GM12878 (cell line): ENCODE data around the gene ZFP36. TPM values are rescaled to one million over a fixed set of nuclear protein-coding genes. Genes with fewer than 3 reads are reported as not detected.

Experiments used
- CEBPB ChIP-seq, 2 experiments: fragments of 150-350 bp in 1 of 2; IDR thresholded peaks; 2 replicates each; pipeline ENCODE4 v1.6.1; 2012 to 2014; ENCODE audit warnings: low read depth in 2 of 2, low read length in 2 of 2, borderline replicate concordance in 1 of 2, inconsistent platforms in 1 of 2
- CHD1 ChIP-seq: IDR thresholded peaks from 2 replicates; pipeline ENCODE4 v1.6.1; 2012; ENCODE audit warnings: low read depth, low read length, improper control_type of control experiment
- E2F8 ChIP-seq: fragments of 450-650 bp; IDR thresholded peaks from 2 replicates; pipeline ENCODE4 v1.6.1; 2018; ENCODE audit warnings: mild to moderate bottlenecking, low read depth, moderate library complexity; ENCODE audit not compliant: partially characterized antibody
- IKZF1 ChIP-seq: fragments of 450-650 bp; conservative IDR thresholded peaks from 2 replicates; pipeline ENCODE4 v1.6.1; 2017; ENCODE audit warnings: antibody characterized with exemption, mild to moderate bottlenecking
- LARP7 ChIP-seq: fragments of 450-650 bp; IDR thresholded peaks from 2 replicates; pipeline ENCODE4 v1.6.1; 2017; ENCODE audit warnings: mild to moderate bottlenecking
- MEF2B ChIP-seq: fragments of 450-650 bp; IDR thresholded peaks from 2 replicates; pipeline ENCODE4 v1.6.1; 2018; ENCODE audit warnings: mild to moderate bottlenecking, moderate library complexity; ENCODE audit not compliant: partially characterized antibody, poor library complexity, severe bottlenecking
- NFYA ChIP-seq: IDR thresholded peaks from 2 replicates; pipeline ENCODE4 v1.6.1; 2011; ENCODE audit warnings: low read depth, mild to moderate bottlenecking, low read length, improper control_type of control experiment, borderline replicate concordance
- NFYB ChIP-seq: IDR thresholded peaks from 2 replicates; pipeline ENCODE4 v1.6.1; 2011; ENCODE audit warnings: low read depth, mild to moderate bottlenecking, low read length, improper control_type of control experiment, moderate library complexity; ENCODE audit not compliant: insufficient read depth
- NR2F1 ChIP-seq: fragments of 450-650 bp; conservative IDR thresholded peaks from 2 replicates; pipeline ENCODE4 v1.6.1; 2017; ENCODE audit warnings: mild to moderate bottlenecking
- PAX5 ChIP-seq: IDR thresholded peaks from 2 replicates; pipeline ENCODE4 v1.6.1; 2011; ENCODE audit warnings: low read depth, low read length, borderline replicate concordance
- POLR2A ChIP-seq: IDR thresholded peaks from 2 replicates; pipeline ENCODE4 v1.6.1; 2011; ENCODE audit warnings: low read depth, mild to moderate bottlenecking, low read length
- SIX5 ChIP-seq: IDR thresholded peaks from 2 replicates; pipeline ENCODE4 v1.6.1; 2011; ENCODE audit warnings: mild to moderate bottlenecking, low read depth, low read length, moderate library complexity; ENCODE audit not compliant: severe bottlenecking
- SMAD1 ChIP-seq: fragments of 450-650 bp; IDR thresholded peaks from 2 replicates; pipeline ENCODE4 v1.6.1; 2018; ENCODE audit warnings: mild to moderate bottlenecking, low read depth; ENCODE audit not compliant: partially characterized antibody
- SPI1 ChIP-seq: IDR thresholded peaks from 2 replicates; pipeline ENCODE4 v1.6.1; 2011; ENCODE audit warnings: low read depth, mild to moderate bottlenecking, low read length, moderate library complexity, borderline replicate concordance; ENCODE audit not compliant: insufficient read depth
- SREBF2 ChIP-seq: IDR thresholded peaks from 2 replicates; pipeline ENCODE4 v1.6.1; 2012; ENCODE audit warnings: mild to moderate bottlenecking, low read length
- TARDBP ChIP-seq: IDR thresholded peaks from 2 replicates; pipeline ENCODE4 v1.6.1; 2016; ENCODE audit warnings: borderline replicate concordance
- ZNF24 ChIP-seq: fragments of 450-650 bp; IDR thresholded peaks from 2 replicates; pipeline ENCODE4 v1.6.1; 2017; ENCODE audit warnings: antibody characterized with exemption, mild to moderate bottlenecking
- polyA plus RNA-seq, 11 experiments: library from polyadenylated mRNA; depleted of rRNA in 4 of 11; unstranded in 6 of 11; stranded (reverse) in 5 of 11; fragments of >200 nt; fragmentation: Nextera tagmentation in 4 of 11; fragmentation: Illumina TruSeq in 1 of 11; extraction: Ambion mirVana in 4 of 11; extraction: Trizol in 1 of 11; gene quantifications; 1 replicate in 1 of 11; 2 replicates in 10 of 11; pipeline versions ENCODE4 v1.2.1 to v1.2.3, GENCODE V29; 2011 to 2016; ENCODE audit warnings: inconsistent platforms in 2 of 11, missing spikeins in 2 of 11, low read depth in 1 of 11
- total RNA-seq, 4 experiments: library from RNA; depleted of rRNA in 3 of 4; stranded (reverse); fragments of >200 nt in 3 of 4; fragmentation: Illumina TruSeq in 1 of 4; extraction: Trizol in 1 of 4; gene quantifications; 2 replicates each; pipeline versions ENCODE4 v1.2.1 to v1.2.3, GENCODE V29; 2013 to 2021
- TF ChIP-seq, protein P1 (sequence below): fragments of 450-650 bp; IDR thresholded peaks from 2 replicates; pipeline ENCODE4 v1.6.1; 2017; ENCODE audit warnings: low read depth, mild to moderate bottlenecking, moderate library complexity
- TF ChIP-seq, protein P2 (sequence below): IDR thresholded peaks from 2 replicates; pipeline ENCODE4 v1.6.1; 2011; ENCODE audit warnings: borderline replicate concordance, low read depth, mild to moderate bottlenecking, moderate library complexity, low read length; ENCODE audit not compliant: insufficient read depth, poor library complexity, severe bottlenecking
- TF ChIP-seq, protein P3 (sequence below): IDR thresholded peaks from 2 replicates; pipeline ENCODE4 v1.6.1; 2012; ENCODE audit warnings: mild to moderate bottlenecking, low read depth, low read length

Gene ZFP36
- total and polyA plus RNA-seq, 10 of the 15 experiments (the other 5 are each of a cell fraction or from before 2014, with no cell fraction given): 5.3 to 55.0 (median 18.1) TPM

- TF ChIP-seq, protein P1, sequence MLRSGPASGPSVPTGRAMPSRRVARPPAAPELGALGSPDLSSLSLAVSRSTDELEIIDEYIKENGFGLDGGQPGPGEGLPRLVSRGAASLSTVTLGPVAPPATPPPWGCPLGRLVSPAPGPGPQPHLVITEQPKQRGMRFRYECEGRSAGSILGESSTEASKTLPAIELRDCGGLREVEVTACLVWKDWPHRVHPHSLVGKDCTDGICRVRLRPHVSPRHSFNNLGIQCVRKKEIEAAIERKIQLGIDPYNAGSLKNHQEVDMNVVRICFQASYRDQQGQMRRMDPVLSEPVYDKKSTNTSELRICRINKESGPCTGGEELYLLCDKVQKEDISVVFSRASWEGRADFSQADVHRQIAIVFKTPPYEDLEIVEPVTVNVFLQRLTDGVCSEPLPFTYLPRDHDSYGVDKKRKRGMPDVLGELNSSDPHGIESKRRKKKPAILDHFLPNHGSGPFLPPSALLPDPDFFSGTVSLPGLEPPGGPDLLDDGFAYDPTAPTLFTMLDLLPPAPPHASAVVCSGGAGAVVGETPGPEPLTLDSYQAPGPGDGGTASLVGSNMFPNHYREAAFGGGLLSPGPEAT: 0 out of 2 replicates have a peak, but pooled peaks have one; percentile 6
- TF ChIP-seq MEF2B: no peak
- TF ChIP-seq NFYB: no peak
- no peak for TF ChIP-seq SIX5
- TF ChIP-seq PAX5: no peak
- TF ChIP-seq SREBF2: no peak
- TF ChIP-seq IKZF1: no peak
- peak; percentile 24; the same call in 1 of the 2 replicates for TF ChIP-seq NR2F1
- TF ChIP-seq E2F8: no peak
- 0 out of 2 replicates have a peak, but pooled peaks have one; percentile 46 for TF ChIP-seq CHD1
- no peak for TF ChIP-seq SPI1
- no peak for TF ChIP-seq TARDBP
- no peak; the same call in none of the 2 replicates for TF ChIP-seq LARP7
- TF ChIP-seq, protein P2, sequence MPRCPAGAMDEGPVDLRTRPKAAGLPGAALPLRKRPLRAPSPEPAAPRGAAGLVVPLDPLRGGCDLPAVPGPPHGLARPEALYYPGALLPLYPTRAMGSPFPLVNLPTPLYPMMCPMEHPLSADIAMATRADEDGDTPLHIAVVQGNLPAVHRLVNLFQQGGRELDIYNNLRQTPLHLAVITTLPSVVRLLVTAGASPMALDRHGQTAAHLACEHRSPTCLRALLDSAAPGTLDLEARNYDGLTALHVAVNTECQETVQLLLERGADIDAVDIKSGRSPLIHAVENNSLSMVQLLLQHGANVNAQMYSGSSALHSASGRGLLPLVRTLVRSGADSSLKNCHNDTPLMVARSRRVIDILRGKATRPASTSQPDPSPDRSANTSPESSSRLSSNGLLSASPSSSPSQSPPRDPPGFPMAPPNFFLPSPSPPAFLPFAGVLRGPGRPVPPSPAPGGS: no peak
- TF ChIP-seq SMAD1: no peak
- TF ChIP-seq, protein P3, sequence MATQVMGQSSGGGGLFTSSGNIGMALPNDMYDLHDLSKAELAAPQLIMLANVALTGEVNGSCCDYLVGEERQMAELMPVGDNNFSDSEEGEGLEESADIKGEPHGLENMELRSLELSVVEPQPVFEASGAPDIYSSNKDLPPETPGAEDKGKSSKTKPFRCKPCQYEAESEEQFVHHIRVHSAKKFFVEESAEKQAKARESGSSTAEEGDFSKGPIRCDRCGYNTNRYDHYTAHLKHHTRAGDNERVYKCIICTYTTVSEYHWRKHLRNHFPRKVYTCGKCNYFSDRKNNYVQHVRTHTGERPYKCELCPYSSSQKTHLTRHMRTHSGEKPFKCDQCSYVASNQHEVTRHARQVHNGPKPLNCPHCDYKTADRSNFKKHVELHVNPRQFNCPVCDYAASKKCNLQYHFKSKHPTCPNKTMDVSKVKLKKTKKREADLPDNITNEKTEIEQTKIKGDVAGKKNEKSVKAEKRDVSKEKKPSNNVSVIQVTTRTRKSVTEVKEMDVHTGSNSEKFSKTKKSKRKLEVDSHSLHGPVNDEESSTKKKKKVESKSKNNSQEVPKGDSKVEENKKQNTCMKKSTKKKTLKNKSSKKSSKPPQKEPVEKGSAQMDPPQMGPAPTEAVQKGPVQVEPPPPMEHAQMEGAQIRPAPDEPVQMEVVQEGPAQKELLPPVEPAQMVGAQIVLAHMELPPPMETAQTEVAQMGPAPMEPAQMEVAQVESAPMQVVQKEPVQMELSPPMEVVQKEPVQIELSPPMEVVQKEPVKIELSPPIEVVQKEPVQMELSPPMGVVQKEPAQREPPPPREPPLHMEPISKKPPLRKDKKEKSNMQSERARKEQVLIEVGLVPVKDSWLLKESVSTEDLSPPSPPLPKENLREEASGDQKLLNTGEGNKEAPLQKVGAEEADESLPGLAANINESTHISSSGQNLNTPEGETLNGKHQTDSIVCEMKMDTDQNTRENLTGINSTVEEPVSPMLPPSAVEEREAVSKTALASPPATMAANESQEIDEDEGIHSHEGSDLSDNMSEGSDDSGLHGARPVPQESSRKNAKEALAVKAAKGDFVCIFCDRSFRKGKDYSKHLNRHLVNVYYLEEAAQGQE: no peak
- no peak for TF ChIP-seq NFYA
- TF ChIP-seq POLR2A: peak; percentile 63
- no peak for TF ChIP-seq CEBPB (IDR thresholded peaks at IDR 0.05; ENCODE audit: borderline replicate concordance in 1 of 2, low read depth in 2 of 2, low read length in 2 of 2)
- no peak for TF ChIP-seq ZNF24
Measured at GRCh38 chr19:39407660-39408391, 1.2 kb downstream of the ZFP36 start (continued).
